ENCODE data around the gene NTNG1. TPM values are rescaled to one million over a fixed set of nuclear protein-coding genes. Genes with fewer than 3 reads are reported as not detected.

NTNG1 gene
- total RNA-seq, 4 donors from 2014 or later = 4.2 to 11.1 (median 5.6) TPM

DNA sequence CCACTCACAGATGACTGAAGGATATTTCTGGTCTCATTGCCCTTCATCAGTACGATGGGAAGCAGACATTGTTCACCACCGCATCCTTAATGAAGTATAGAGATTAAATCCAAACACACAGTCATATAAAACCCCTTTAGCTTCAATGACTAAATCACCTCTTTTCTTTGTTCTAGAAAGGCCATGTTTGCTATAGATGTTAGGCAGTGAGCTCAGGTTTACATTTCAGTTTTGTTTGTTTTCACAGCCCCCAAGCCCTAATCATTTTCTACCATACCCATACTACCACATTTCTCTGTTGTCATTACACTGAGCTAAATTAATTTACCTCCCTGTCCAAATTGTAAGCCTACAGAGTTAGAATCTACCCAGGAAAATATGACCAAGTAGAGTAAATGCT, 385.1 kb downstream of the NTNG1 start:
- no peaks in the 10 kb centered on the region for H3K9me3 ChIP-seq
- TF ChIP-seq, protein P1, sequence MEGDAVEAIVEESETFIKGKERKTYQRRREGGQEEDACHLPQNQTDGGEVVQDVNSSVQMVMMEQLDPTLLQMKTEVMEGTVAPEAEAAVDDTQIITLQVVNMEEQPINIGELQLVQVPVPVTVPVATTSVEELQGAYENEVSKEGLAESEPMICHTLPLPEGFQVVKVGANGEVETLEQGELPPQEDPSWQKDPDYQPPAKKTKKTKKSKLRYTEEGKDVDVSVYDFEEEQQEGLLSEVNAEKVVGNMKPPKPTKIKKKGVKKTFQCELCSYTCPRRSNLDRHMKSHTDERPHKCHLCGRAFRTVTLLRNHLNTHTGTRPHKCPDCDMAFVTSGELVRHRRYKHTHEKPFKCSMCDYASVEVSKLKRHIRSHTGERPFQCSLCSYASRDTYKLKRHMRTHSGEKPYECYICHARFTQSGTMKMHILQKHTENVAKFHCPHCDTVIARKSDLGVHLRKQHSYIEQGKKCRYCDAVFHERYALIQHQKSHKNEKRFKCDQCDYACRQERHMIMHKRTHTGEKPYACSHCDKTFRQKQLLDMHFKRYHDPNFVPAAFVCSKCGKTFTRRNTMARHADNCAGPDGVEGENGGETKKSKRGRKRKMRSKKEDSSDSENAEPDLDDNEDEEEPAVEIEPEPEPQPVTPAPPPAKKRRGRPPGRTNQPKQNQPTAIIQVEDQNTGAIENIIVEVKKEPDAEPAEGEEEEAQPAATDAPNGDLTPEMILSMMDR (IDR thresholded peaks at IDR 0.05) = no peak
- TF ChIP-seq POLR2AphosphoS5 (IDR thresholded peaks at IDR 0.05) (no peak), POLR2A (IDR thresholded peaks at IDR 0.05) (no peak), EP300 (IDR thresholded peaks at IDR 0.05) (no peak)
- 92% methylated on average over 2 of the region's 2 CpGs for WGBS

DNA sequence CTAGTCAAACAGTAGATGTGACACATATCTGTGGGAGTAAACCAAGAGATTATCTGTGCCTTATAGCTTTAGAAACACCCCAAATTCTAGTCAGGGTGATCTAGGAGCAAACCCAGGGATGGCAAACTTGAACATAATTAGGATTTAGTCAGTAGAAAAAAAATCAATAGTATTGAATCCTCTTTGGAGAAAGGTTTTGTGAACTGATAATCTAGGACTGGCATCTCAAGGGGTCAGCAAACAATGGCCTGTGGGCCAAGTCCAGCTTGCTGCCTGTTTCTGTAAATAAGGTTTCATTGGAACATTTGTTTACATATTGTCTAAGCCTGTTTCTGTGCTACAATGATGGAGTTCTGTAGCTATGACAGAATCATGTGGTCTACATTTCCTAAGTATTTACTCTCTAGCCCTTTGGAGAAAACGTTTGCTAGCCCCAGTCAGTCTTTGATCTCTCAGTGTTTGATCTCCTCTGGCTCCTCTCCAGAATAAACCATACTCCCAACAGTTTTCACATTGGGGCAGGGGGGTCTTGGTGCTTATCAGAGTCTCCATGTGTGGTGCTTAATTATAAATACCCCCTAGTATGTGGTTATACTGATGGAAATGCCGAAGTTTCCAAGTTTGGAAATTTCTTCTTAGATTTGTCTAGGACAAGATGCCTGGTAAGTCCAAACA, 385.8 kb downstream of the NTNG1 start:
- no peaks in the 10 kb centered on the region for H3K27me3 ChIP-seq
- no peak overlapping the region for H3K27ac ChIP-seq
- H3K9me3 ChIP-seq = no peaks in the 10 kb centered on the region
- no peaks in the 10 kb centered on the region for H3K36me3 ChIP-seq
- TF ChIP-seq POLR2A (IDR thresholded peaks at IDR 0.05) (no peak), POLR2AphosphoS5 (IDR thresholded peaks at IDR 0.05) (no peak), EP300 (IDR thresholded peaks at IDR 0.05) (no peak)
- TF ChIP-seq, protein P1 (IDR thresholded peaks at IDR 0.05) = no peak
- H3K4me3 ChIP-seq = no peak overlapping the region
- peaks cover 18% of the 10 kb centered on the region for H3K4me1 ChIP-seq
- DNase-seq (ENCODE audit: low spot score in 2 of 2) = no peak
- 65% methylated on average over 2 of the region's 2 CpGs for WGBS

More for the DNA sequence above, 385.1 kb downstream of the NTNG1 start:
- no peak overlapping the region for H3K4me3 ChIP-seq
- H3K4me1 ChIP-seq = peaks cover 12% of the 10 kb centered on the region
- no peaks in the 10 kb centered on the region for H3K36me3 ChIP-seq
- H3K27ac ChIP-seq = no peak overlapping the region
- DNase-seq (ENCODE audit: low spot score in 2 of 2) = no peak
- no peaks in the 10 kb centered on the region for H3K27me3 ChIP-seq

- Histone ChIP-seq H3K4me3 (no peak overlapping the region), H3K27ac (peak overlapping the region; percentile 75), H3K27me3 (no peaks in the 10 kb centered on the region), H3K36me3 (no peaks in the 10 kb centered on the region), H3K9me3 (no peaks in the 10 kb centered on the region), H3K4me1 (peaks cover 31% of the 10 kb centered on the region)
- TF ChIP-seq EP300 (IDR thresholded peaks at IDR 0.05) (no peak), POLR2AphosphoS5 (IDR thresholded peaks at IDR 0.05) (no peak), POLR2A (IDR thresholded peaks at IDR 0.05) (no peak)
- TF ChIP-seq, protein P1 (IDR thresholded peaks at IDR 0.05) = peak; percentile 64 to 70
- WGBS = 23% methylated on average over 6 of the region's 6 CpGs
- DNase-seq (ENCODE audit: low spot score in 2 of 2) = no peak
Observed at GRCh38 chr1:107529511-107530149, 388.8 kb downstream of the NTNG1 start.

- DNase-seq (ENCODE audit: low spot score in 2 of 2) = no peak
- TF ChIP-seq, protein P1 (IDR thresholded peaks at IDR 0.05) = no peak
- no peak for TF ChIP-seq POLR2A (IDR thresholded peaks at IDR 0.05)
- no peak for TF ChIP-seq POLR2AphosphoS5 (IDR thresholded peaks at IDR 0.05)
- no peak for TF ChIP-seq EP300 (IDR thresholded peaks at IDR 0.05)
- 28% methylated on average over 6 of the region's 6 CpGs for WGBS
- H3K4me3 ChIP-seq = no peak overlapping the region
- H3K9me3 ChIP-seq = no peaks in the 10 kb centered on the region
- peak overlapping the region; percentile 75 for H3K27ac ChIP-seq
- no peaks in the 10 kb centered on the region for H3K27me3 ChIP-seq
- peaks cover 39% of the 10 kb centered on the region for H3K4me1 ChIP-seq
- H3K36me3 ChIP-seq = no peaks in the 10 kb centered on the region
Observed at GRCh38 chr1:107530543-107530942, 389.7 kb downstream of the NTNG1 start.

Data from suprapubic skin (tissue), 4 donors.